ENCODE data around the gene SPATA7.
"Not testable (repeated sequence)": the region's sequence is repeated elsewhere in the genome, so short reads cannot be mapped to it uniquely, and the experiment has no call there.

Gene SPATA7, protein sequence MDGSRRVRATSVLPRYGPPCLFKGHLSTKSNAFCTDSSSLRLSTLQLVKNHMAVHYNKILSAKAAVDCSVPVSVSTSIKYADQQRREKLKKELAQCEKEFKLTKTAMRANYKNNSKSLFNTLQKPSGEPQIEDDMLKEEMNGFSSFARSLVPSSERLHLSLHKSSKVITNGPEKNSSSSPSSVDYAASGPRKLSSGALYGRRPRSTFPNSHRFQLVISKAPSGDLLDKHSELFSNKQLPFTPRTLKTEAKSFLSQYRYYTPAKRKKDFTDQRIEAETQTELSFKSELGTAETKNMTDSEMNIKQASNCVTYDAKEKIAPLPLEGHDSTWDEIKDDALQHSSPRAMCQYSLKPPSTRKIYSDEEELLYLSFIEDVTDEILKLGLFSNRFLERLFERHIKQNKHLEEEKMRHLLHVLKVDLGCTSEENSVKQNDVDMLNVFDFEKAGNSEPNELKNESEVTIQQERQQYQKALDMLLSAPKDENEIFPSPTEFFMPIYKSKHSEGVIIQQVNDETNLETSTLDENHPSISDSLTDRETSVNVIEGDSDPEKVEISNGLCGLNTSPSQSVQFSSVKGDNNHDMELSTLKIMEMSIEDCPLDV

DNA sequence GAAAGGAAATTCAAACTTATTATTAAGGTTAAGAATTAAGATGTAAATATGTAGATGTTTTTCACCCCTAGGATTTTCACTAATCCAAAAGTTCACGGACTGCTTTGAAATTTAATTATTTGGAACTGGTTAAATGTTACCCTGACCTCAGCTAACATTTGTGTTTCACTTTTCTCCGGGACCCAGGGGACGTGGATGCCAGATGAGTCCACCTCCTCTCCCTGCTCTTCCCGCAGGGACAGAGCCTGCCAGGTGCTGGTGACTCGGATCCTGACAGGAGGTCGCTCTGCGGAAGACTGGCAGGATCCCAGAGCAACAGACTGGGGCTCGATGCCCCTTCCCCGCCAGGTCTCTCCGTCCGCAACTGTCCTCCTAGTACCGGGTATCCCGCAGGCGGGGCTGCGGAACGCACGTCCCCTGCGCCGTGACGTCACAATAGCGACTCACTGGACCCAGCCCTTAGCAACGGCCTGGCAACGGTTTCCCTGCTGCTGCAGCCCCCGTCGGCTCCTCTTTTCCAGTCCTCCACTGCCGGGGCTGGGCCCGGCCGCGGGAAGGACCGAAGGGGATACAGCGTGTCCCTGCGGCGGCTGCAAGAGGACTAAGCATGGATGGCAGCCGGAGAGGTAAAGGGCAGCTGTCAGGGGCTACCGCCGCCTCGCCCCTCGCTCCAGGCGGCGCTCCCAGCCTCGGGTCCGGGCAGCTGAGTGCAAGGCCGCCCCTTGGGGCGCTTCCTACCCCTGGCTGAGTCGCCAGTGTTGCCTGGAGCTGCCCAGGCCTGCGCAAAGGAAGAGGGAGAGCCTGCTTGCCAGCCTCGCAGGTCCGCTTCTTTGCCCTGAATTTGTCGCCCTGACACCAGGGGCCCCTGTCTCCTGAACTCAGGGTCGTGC is at the start of gene SPATA7:
Gene SPATA7, plus strand, starts transcription at position 446 of the 890 bp plus-strand sequence. Its CDS starts 162 bp downstream, at position 608.
- DNase-seq, result peak; percentile 98

DNA sequence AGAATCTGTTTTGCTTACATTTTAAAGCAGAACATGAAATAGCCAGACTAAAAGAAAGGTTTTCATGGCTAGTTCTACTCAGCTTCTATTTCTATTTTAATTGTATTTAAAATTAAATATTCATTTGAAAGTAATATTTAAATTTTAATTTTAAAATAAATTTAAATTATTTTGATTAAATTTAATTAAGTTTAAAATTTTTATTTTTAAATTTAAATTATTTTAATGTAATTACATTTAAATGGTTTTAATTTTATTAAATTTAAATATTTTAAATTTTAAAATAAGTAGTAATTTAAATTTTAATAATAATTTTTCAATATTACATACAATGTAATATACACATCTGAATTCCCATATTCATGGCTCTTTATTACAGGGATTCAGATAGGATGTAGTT is 45.1 kb upstream of the SPATA7 start:
- DNase-seq, result no peak

DNA sequence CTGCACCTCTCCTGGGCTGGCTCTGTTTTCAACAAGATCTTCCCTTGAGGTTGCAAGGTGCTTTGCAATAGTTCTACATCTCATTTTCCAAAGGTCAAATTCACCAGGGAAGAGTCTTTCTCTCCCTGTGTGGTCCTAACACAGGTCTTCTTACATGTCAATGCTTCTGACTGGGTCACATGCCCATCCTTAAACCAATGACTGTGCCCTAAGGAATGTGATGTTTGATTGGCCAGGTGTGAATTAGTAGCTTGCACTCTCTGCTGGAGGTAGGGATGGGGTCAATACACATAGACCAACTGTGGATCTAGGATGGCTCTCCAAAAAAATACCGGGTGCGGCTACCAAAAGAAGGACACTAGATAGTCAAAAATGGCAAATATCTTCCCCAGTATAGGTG is 42.5 kb upstream of the SPATA7 start:
- no peak for DNase-seq

DNA sequence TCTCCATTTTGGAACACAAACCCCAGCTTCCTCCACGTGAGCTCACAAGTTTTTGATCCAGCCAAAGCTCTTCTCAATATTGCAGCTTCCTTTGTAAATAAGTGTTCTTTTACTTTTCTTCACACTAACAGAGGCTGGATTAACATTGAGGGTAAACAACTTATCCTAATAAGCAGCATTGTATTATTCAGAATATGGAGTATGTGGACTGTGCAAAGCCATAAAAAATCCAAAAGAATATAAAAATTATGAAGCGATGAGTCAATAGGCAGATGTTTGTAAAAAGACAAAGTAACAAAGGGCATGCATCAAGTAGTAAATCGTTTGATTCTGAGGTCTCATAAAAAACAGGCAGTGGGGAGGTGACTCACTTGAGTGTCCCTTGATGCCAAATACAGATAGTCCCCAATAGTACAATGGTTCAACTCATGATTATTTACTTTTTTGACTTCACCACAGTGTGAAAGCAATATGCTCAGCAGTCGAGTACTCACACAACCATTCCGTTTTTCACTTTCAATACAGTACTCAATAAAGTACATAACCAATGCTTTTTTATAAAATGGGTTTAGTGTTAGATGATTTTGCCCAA is 39.3 kb upstream of the SPATA7 start:
- DNase-seq, result no peak

DNA sequence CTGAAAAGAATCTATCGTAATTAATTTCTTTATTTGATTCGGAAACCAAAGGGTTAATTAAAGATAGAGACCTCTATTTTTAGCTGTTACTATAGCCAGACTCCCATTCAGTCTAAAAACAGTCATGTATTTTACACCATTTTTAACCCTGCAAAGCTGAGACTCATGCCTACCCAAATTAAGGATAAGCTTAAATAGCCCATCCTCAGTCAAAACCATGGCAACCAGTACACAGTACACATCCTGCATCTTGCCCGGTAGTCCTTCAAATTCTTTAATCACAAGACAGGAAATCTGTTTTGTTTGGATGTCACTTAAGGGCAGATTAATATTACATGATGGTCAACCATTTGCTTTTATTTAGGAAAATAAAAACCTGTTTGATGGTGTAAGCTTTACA is 36.9 kb upstream of the SPATA7 start:
- DNase-seq, result peak; percentile 31 to 52

DNA sequence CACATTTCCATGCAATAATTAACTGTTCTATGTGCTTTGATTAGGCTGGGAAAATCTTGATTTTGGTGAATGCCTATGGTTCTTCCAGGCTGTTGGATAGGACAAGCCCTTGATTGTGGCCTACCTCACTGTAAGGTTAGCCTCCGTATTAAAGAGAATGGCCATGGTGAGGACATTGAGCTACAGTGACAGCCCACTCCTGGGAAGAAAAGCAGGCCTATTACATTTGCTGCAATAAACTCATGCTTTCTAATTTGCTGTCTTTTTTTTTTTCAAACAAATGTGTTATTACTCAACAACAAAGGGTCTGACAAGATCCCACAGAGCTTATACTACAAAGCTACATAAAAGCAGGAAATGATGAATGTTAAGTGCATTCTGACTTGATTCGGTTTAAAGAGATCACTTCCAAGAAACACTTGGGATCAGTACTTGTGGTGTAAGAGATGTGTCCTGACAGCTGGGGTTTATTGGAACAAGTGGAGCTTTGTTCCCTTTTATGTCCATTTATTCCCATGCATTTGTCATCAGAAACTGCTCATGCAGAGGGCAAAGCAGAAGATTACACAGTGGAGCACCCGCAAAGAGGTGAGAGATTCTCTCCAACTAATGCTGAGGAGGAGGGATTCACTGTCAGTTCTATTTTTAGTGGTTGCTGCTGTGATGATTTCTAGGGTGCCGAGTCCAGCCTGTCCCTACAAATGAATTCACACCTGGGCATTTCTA is 33.3 kb upstream of the SPATA7 start:
- DNase-seq, result peak; percentile 97 to 98

DNA sequence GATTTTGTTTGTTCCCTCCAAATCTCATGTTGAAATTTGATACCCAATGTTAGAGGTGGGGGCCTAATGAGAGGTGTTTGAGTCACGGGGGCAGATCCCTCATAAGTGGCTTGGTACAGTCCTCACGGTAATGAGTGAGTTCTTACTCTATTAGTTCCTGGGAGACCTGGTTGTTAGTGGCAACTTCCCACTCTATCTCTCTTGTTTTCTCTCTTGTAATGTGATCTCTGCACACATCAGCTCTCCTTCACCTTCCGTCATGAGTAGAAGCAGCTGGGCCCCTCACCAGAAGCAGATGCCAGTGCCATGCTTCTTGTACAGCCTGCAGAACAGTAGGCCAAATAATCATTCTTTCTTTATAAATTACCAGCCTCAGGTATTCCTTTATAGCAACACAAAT is 32.8 kb upstream of the SPATA7 start:
- peak; percentile 97 to 99 for DNase-seq

DNA sequence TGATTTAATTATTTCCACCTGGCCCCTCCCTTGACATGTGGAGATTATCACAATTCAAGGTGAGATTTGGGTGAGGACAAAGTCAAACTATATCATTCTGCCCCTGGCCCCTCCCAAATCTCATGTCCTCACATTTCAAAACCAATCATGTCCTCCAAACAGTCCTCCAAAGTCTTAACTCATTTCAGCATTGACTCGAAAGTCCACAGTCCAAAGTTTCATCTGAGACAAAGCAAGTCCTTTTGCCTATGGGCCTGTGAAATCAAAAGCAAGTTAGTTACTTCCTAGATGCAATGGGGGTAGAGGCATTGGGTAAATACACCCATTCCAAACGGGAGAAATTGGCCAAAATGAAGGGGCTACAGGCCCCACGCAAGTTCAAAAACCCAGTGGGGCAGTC is 31.1 kb upstream of the SPATA7 start:
- DNase-seq, result no peak

DNA sequence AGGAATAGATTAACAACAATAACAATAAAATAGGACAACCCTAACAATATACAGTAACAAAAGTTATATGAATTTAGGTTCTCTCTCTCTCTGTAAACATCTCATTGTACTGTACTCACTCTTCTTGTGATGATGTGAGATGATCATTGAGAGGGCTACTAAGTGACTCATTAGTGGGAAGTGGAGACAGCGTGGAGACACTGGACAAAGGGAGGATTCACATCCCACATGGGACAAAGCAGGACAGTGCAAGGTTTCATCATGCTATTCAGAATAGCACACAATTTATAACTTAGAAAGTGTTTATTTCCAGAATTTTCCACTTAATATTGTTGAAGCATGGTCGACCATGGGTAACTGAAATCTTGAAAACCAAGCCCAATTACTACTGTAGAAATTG is 26.0 kb upstream of the SPATA7 start:
- DNase-seq, result no peak

DNA sequence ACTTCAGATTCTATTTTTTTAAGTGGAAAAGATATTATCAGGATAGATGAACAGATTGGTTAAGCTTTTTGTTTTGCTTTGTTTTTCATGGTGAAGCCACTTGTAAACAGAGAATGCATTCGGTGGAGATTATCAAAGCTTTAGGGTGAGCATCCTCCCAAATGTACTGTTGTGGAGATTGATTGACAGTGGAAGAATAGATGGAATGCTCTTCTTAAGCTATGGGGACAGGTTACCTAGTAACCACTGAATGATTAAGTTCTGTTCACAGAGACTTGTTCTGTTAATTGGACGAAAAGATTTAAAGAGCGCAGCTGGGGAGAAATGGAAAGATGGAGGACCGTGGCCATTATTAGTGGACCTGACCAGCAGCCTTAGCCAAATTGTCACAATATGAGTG is 21.8 kb upstream of the SPATA7 start:
- no peak for DNase-seq

DNA sequence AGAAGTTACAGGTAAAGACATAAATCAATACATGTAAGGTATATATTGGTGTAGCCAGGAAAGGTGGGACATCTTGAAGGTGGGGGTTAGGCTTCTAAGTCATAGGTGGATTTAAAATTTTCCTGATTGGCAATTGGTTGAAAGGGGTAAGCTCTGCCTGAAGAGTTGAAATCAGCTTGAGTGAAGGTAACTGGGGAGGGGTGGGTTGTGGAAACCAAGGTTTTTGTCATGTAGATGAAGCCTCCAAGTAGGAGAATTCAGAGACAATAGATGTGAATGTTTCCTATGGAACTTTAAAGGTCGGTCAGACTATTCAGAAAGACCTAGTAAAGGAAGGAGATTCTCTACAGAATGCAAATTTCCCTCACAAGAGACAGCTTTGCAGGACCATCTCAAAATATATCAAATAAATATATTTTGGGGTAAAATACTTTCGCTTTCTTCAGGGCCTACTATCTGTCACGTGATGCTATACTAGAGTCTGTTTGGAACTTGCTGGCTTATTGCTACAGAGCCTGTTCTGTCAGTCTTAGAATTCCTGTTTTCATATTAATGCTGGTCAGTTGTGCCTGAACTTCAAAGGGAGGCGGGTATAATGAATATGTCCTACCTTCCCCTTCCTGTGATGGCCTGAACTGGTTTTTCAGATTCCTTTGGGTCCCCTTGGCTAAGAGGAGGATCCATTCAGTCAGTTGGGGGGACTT is 20.6 kb upstream of the SPATA7 start:
- DNase-seq, result no peak

DNA sequence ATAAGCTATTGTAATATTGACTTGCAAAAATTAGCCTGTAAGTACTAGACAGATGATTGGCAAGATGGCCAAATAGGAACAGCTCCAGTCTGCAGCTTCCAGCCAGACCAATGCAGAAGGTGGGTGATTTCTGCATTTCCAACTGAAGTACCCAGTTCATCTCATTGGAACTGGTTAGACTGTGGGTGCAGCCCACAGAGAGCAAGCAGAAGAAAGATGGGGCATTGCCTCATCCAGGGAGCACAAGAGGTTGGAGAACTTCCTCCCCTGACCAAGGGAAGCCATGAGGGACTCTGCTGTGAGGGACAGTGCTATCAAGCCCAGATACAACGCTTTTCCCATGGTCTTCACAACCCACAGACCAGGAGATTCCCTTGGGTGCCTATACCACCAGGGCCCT is 16.0 kb upstream of the SPATA7 start:
- DNase-seq, result no peak

DNA sequence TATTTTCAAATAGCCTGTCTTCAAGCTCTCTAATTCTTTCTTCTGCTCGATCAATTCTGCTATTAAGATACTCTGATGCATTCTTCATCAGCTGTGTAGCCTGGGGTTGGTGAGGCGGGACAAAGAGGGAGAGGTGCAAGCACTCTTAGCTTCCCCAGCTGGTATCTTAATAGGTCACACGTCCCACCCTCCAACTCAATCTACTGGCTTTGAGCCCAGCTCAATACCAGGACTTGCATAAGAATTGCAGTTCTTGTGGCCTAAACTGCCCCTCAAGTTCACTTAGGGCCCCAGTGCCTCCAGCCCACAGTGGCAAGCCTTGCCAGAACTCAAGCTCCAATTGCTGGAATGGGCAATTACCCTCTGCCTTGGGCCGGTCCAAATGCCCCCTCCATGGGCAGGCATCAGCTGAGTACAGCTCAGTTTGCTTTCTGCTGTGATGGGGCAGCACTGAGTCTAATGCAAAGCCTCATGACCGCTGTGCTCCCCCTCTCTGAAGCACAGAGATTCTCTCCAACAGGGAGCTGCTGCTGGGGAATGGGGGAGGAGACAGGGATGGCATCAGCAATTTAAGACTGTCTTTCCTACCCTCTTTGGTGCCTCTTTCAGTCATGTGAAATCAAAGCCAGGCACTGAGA is 5.6 kb upstream of the SPATA7 start:
- peak in 1 of 2 experiments; percentile 14 for DNase-seq

DNA sequence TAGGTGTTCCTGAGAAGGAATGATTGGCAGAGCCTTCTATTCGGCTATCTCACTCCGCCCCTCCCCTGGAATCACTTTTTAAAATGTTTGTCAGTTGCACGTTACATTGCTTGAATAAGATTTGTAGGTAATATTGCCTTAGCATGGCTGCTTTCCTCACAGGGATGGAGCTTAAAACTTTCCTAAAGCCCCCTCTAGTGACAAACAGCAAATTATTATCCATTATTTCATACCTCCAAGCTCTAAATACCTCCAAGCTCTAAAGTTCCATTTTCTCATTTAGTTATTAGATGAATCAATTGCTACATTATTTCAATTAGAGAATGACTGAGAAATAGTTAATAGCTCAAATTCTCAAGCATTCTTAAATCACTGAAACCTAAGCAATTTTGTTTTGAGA is 5.1 kb upstream of the SPATA7 start:
- peak; percentile 5 to 65 for DNase-seq

DNA sequence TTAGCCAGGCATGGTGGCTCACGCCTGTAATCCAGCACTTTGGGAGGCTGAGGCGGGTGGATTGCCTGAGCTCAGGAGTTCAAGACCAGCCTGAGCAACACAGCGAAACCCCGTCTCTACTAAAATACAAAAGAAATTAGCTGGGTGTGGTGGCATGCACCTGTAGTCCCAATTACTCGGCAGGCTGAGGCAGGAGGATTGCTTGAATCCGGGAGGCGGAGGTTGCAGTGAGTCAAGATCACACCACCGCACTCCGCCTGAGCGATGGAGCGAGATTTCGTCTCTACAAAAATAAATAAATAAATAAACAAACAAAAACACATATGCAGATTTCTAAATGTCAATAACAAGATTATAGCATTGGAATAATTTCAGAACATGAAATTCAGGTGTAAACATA is 3.8 kb upstream of the SPATA7 start:
- DNase-seq, result not testable (repeated sequence)

DNA sequence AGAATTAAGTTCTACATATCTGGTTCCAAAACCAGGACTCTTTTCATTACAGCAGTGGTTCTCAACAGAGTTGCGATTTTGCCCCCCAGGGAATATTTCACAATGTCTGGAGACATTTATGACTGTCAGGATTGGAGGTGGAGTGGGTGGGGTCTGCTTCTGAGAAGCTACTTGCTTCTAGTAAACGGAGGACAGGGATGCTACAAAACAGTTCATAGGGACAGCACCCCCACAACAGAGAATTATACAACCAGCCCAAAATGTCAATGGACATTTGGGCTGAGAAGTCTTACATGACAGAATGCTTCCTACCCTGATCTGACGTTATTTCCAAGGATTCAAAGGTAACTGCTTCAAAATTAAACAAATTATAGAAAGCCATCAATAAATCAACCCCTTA is 739 bp upstream of the SPATA7 start:
- DNase-seq, result peak in 1 of 2 experiments; percentile 35

DNA sequence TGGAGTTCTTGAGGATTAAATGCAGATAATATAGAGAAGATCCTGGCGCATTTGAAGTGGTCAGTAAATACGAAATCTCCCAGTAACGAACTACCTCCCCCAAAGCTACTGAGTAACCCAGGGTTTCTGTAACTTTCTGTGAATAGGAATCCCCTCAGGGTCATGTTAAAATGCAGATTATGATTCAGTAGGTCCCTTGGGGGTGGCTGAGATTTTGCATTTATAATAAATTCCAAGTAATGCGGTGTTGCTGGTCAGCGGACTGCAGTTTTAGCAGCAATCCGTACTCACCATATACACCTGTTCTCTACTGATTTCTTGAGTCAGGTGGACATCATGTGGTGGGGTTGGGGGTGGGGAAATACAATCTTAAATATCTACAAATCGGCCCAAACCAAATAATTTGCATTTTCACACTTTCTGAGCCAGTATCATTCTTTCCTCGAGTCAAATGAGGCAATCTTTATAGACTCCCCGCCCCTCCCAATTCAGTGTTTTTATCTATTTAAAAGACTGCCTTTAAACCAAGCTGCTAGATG is 868 bp downstream of the SPATA7 start:
- peak in 1 of 2 experiments; percentile 52 for DNase-seq

DNA sequence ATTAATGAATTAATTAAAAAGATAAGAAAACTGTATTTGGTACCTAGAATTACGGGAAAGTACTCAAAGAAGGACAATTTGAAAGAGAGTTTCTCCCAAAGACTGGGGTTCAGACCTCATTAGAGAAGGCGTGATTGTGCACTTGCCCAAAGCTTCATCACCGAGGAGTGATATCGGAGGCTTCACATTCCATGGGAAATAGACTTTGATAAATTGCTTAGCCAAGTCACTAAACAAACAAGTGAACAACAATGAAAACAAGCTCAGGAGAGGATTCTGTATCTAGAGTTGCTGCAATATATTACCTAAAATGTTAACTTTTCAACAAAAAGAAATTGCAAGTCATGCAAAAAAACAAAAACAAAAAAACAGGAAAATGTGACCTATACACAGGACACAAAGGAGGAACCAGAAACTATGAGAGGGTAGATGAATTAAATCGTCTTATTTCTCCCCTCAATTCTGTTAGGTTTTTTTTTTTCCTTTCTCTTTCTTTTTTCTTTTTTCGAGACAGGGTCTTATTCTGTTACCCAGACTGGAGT is 3.4 kb downstream of the SPATA7 start:
- no peak for DNase-seq

DNA sequence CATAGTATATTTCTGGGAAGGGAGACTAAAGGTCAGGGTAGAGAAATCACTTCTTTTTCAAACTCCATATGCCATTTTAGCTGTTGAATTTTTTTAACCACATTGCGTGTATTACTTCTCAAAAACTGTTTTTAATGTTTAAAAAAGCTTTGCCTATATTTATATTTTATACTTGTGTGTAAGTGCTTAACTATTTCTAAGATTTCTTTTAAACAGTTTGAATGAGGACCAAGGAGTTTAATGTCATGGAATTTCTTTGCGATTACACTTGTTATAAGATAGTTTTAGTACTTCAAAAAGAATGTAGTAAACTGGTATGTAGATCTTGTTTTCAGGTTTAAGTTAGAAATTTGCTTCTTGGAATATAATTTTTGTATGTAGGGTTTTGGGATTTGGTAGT is 7.2 kb downstream of the SPATA7 start:
- no peak for DNase-seq

DNA sequence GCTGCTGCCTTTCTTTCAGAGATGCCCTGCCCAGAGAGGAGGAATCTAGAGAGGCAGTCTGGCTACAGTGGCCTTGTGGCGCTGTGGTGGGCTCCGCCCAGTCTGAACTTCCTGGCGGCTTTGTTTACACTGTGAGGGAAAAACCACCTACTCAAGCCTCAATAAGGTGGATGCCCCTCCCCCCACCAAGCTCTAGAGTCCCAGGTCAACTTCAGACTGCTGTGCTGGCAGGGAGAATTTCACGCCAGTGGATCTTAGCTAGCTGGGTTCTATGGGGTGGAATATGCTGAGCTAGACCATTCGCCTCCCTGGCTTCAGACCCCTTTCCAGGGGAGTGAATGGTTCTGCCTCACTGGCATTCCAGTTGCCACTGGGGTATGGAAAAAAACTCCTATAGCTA is 25.6 kb downstream of the SPATA7 start:
- DNase-seq, result no peak

DNA sequence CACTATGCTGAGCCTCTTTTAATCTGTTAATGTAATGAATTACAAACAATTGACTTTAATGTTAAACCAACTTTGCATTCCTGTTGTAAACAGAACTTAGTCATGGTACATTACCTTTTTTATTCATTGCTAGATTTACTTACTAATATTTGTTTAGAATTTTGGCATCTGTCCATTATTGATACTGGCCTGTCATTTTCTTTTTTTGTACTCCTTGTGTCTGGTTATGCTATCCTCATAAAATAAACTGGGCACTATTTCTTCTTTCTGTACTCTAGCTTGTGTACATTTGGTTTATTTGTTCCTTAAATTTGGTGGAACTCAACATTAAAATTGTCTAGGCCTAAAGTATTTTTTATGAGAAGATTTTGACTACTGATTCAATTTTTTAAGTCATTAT is 32.1 kb downstream of the SPATA7 start:
- DNase-seq, result no peak

Measured in NCI-H524 (cell line).